Hematopoietic multipotent progenitor cell (in vitro differentiated cells): Measurements from ENCODE around the gene ZC2HC1B. TPM values are rescaled to one million over a fixed set of nuclear protein-coding genes. Genes with fewer than 3 reads are reported as not detected.
"Not testable (repeated sequence)": the region's sequence is repeated elsewhere in the genome, so short reads cannot be mapped to it uniquely, and the experiment has no call there.

Experiments used
- DNase-seq, 3 donors: peaks; one replicate each; pipeline ENCODE4 v3.0.0-alpha.2; 2011 to 2015; ENCODE audit warnings: low read depth in 2 of 3, low spot score in 2 of 3
- total RNA-seq: library from RNA; depleted of rRNA; stranded (reverse); fragments of >200 nt; gene quantifications from one replicate; pipeline ENCODE4 v1.2.3, GENCODE V29; 2012

Gene ZC2HC1B
- total RNA-seq, 1 donor, result not detected

DNA sequence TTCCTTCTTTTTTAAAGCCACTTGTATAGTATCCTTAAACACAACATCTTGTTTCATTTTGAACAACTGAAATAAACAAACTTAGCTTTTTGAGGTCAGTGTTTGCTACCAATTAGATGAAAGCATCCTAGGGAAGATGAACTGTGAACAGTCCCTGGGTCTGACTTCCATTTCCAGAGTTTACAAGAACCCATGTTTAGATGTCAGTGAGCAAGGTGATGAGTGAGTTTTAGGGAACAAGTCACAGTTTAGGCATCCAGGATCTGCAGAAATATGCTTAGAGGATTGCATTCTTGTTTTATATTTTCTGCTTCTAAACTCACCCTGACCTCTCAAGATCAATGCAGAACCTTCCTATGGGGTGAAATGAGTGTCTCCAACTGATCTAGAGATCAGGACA lies 3.0 kb downstream of the ZC2HC1B start:
- DNase-seq, result no peak

DNA sequence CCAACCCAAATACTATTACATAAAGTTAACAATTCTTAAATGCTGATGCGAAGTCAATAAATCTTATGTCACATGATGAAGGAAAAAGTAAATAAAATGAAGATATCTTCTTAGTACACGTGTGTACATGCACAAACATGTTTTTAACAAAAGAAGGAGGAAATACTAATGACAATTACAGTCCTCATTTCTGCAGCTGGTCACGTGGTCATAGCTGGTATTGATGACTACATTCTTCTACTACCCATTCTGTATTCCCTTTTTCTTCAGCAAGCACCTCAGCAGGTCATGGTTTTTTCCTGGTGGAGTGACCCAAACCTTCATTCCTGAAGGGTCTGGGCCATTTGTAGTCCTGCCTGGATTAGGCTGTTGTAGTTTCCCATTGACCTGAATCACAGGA lies 4.5 kb downstream of the ZC2HC1B start:
- not testable (repeated sequence) for DNase-seq

DNA sequence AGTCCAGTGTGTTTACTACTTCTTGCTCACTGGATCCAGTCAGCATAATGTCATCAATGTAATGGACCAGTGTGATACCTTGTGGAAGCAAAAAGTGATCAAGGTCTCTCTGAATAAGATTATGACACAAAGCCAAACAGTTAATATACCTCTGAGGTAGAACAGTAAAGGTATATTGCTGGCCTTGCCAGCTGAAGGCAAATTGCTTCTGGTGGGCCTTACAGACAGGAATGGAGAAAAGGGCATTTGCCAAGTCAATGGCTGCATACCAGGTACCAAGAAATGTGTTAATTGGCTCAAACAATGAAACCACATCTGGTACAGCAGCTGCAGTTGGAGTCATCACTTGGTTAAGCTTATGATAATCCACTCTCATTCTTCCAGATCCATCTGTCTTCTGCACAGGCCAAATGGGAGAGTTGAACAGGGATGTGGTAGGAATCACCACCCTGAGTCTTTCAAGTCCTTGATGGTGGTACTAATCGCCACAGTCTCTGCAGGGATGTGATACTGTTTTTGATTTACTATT lies 7.0 kb downstream of the ZC2HC1B start:
- not testable (repeated sequence) for DNase-seq

DNA sequence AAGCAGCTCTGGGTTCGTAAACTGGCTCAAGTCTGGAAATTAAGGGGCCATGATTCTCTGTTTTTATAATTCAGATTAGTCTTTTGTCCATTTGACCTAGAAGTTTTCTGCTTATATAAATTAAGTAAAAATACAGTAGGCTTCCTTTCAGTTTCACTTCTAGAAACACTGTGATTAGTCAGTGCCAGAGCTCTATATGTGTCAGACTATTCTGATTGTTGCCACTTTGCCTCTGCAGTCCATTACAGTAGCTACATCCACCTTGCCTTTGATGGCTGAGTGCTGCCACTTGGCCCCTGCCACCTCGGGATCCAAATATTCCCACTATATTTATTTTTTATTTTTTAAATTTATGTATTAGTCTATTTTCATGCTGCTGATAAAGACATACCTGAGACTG lies 7.9 kb downstream of the ZC2HC1B start:
- DNase-seq, result peak in 1 of 3 donors; percentile 19

DNA sequence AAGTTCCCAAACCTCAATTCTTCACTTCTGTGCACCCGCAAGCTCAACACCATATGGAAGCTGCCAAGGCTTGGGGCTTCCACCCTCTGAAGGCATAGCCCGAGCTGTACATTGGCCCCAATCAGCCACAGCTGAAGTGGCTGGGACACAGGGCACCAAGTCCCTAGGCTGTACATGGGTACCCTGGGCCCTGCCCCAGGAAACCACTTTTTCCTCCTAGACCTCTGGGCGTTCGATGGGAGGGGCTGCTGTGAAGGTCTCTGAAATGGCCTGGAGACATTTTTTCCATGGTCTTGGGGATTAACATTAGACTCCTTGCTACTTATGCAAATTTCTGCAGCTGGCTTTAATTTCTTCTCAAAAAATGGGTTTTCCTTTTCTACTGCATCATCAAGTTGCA lies 9.3 kb downstream of the ZC2HC1B start:
- DNase-seq, result not testable (repeated sequence)

DNA sequence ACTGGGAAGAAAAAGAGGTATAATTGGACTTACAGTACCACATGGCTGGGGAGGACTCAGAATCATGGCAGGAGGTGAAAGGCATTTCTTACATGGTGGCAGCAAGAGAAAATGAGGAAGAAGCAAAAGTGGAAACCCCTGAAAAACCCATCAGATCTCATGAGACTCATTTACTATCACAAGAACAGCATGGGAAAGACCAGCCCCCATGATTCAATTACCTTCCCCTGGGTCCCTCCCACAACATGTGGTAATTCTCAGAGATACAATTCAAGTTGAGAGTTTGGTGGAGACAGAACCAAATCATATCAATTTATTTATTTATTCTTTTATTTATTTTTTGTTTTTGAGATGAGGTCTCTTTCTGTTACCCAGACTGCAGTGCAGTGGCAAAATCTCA lies 10.2 kb downstream of the ZC2HC1B start:
- DNase-seq, result not testable (repeated sequence)

DNA sequence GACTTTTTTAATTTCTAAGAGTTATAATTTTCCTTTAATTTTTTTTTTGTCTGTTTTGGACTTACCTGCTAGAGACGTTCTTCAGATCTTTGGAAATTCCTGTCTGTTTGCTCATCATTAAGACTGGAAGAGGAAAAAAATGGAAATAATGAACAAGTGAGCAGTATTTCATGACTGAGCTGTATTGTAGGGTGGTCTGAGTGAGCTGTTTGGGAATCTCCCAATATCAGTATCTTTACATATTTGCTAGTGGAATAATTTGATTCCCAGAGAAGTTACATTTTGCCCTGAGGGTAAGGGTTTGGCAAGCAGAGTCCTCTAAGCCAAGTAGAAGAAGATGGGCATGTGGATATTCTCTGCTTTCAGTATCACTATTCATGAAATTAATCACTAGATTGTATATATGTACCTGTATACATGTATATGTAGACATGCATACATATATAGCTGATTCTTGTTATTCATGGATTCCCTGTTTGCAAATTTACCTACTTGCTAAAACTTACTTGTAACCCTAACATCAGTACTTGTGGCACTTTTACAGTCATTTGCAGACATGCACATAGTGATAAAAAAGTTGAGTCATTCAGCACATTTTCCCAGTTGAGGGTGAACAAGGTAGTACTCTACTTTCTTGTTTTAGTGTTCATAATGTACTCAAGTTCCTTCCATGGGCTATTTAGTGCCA lies 13.5 kb downstream of the ZC2HC1B start:
- no peak for DNase-seq

DNA sequence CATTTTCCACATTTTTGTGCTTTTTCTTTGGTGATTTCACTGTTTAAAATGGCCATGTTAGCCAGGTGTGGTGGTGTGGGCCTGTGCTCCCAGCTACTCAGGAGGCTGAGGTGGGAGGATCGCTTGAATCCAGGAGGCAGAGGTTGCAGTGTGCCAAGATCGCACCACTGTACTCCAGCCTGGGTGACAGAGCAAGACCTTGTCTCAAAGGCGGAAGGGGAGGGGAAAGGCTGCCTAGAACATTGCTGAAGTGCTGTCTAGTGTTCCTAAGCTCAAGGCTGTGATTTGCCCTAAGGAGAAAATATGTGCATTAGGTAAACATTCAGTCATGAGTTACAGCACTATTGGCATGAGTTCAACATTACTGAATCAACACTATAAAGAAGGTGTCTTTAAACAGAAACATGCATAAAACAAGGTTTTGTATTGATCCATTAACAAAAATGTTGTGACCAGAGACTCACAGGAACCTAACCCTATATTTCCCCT lies 14.0 kb downstream of the ZC2HC1B start:
- no peak for DNase-seq

DNA sequence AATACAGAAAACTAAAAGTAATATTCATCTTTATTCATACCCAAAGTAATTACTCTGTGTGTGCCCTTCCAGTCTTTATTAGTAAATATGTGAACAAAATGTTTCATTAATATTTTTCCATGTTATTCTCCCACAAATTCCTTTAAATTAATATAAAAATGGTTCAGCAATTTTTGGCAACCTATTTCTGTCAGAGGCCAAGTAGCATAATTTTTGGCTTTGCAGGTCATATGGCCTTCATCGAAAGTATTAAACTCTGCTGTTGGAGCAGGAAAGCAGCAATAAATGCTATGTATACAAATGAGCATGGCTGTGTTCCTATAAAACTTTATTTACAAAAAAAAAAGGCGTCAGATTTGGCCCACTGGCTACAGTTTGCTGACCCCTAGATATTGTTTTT lies 16.1 kb downstream of the ZC2HC1B start:
- no peak for DNase-seq

DNA sequence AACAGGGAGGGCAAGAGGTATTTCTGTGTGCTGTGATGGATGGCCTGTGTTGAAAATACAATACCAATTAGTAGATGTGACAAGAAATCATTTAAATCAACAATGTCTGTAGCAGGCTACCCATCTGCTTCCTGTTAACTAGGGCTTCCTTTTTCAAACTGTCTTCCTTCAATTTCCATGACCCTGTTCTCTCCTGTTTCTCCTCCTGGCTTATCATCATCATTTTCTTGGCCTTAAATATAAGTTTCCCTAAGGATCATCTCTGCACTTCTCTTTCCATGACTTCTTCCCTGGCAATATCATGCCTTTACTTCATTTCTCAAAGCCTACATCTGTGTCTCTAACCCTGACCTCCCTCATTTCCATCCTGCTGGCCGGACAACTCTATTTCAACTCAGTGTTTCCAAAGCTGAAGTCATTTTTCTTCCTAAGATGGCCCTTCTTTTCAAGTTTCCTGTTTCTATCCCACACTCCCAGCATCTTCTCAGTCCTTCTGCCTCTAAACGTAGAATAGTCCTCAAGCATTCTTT lies 18.2 kb downstream of the ZC2HC1B start:
- peak in 1 of 3 donors; percentile 39 for DNase-seq

DNA sequence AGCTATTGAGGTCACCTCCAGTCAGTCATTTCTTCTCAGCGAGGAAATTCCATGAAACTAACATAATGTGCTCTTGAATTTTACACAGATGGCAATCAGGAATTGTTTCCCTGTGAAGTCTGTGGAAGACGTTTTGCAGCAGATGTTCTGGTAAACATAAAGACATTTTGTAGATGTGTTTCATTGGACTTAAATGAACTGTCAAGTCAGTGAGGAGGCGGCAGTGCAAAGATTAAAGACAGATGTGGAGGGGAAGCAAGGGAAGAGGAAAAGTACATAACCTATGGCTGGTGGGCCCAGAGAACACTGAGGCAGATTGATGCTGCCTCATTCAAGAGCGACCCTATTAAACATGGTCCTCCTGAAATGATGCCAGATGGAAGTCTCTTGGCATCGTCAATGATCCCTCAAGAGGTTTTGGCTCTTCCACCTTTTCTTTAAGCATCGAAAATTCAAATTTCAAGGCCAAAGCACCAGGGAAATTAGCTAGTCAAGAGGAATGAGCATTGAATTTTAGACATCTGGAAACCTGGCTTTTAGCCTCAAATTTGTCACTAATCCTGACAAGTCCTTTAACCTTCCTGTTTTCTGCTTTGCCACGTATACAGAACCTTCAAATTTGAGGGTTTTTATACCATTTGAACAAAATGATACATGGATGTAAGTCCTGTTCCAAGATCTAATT lies 20.1 kb downstream of the ZC2HC1B start:
- no peak for DNase-seq

DNA sequence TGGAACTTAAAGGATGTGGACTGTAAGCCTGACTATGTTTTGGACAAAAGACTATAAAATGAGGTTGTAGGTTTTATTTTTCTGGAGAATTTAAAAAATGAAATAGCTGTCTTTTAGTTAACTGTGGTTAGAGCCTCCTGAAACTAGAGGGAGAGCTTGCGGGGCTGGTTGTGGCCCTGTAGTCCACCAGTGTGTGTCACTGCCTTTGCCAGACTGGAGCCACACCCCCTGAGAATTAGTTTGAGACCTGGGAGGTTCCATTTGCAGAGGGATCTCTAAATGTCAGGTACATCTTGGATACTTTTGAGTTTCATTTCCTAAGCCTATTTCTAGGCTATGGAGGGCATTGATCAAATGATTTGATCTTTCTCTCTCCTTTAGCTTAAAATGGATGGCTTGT lies 20.8 kb downstream of the ZC2HC1B start:
- no peak for DNase-seq

DNA sequence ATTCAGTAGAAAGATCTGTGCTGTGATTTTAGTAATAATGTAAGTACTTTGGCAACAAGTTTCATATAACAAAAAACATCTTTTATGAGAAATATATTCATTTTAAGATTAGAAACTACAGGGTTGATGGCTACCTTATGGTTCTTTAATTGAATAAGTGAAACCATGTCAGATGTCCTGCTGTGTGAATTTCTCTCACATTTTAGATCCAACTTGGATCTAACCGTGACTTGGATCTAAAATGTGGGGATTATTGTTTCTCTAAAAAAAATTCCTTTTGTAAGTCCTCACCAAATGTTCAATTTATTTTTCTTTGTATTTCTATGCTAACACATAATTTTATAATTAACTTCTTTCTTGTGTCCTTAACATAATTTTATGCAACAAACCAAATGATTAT lies 30.4 kb downstream of the ZC2HC1B start:
- no peak for DNase-seq

DNA sequence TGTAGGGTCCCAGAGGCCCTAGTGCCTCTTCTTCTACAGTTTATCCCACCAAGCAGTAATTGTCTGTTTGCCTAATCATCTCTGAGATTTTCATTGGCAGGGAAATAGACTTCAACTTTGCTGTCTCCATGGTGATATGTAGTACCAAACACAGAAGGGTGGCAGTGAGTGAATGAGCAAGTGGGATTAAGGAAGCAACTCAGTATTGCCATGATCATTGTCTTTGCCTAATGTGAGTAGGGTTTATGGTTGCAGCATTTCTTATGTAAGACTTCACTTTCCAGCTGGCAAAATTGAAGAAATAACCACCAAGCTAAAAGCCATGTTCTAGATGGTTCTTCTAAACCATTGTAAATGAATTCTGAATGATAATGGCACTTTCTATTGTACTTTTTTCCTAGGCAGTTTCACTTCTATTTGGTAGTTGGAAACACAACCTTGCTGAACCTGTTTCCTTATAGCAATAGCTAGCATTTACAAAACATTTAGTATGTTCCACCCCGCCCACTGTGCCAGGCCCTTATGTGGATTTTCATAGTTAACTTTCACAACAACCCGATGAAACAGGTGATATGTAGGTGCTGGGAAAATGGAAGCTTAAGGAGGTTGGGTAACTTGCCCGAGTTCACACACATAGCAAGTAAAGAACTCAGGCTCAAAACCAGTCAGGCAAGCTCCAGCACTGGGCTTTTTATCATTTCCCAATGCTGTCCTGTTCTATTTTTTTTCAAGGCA lies 32.0 kb downstream of the ZC2HC1B start:
- peak in 1 of 3 donors; percentile 25 for DNase-seq

DNA sequence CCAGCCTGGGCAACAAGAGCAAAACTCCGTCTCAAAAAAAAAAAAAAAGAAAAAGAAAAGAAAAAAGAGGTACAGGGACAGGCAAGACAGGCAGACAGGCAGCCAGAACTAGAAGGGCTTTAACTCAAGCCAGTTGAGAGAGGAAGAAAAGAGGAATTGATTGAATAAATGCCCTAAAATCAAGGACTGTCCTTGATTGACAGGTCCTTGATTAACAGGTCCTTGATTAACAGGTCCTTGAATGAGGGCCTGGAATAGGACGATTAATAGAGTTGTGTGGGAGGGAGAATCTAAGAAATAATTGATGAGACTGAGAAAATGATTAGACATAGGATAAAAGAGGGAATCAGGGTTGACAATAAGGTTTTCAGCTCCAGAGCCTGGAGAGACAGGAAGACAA lies 36.1 kb downstream of the ZC2HC1B start:
- DNase-seq, result no peak

DNA sequence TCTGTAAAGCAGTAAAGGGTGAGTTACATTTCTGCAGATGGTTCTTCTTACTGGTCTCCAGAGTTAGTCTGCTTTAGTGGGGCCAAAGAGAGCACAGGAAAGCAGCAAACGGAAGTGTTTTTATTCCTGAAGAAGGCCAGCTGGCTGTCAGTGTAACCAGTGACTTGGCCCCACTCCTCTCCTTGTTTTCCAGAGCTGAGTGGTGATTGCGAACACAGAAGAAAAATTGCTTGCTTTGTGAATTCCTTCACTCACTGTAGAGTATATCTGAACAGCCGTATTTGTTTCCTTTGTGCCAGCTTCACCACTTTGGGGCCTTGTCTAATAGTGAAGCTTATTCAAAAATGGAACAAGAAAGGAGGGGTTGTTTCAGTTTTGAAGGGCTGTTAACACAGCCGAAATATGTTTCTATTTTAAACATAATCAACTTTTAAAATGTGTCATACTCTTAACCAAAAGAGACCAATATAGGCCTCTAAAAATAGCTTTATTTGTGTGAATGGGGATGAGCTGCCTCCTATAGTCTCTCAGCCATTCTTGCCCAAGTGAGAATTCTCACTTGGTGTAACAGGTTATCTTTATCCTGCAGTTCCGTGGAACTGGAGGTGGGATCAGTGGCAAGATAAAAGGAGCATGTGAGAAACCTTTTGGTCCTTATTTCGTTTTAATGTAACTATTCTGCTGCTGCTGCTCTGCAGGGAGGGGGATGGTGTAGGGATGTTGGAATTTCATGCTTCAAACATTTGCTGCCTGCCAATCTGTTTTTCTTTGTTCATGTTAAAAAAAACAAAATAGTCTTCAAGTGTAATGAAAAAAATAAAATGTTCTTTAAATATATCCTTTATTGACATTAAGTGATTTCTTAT lies 37.8 kb downstream of the ZC2HC1B start:
- DNase-seq, result peak in 1 of 3 donors; percentile 21

DNA sequence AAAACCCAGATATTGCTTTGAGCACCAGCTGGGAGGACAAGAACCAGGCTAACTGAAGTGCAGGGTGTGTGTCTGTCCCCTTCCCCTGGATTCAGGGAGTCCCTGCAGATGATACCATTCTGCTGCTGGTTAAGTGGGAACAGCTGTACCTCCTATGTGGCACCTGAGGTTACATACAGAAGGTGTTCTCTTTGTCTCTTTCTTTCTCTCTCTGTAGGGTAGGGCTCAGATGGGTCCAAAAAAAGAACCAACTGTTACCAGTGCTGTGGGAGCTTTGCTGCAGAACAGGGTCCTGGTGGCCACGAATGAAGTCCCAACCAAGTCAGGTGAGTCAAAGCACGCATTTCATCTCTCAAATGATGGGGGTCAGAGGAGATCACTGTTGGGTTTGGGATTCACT lies 38.6 kb downstream of the ZC2HC1B start:
- DNase-seq, result no peak

DNA sequence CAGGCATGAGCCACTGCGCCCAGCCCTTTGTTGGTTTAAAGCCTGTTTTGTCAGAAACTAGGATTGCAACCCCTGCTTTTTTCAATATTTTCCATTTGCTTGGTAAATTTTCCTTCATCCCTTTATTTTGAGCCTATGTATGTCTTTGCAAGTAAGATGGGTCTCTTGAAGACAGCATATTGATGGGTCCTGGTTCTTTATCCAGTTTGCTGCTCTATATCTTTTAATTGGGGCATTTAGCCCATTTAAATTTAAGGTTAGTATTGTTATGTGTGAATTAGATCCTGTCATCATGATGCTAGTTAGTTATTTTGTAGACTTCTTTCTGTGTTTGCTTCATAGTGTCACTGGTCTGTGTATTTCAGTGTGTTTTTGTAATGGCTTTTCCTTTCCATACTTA lies 46.8 kb downstream of the ZC2HC1B start:
- no peak for DNase-seq

DNA sequence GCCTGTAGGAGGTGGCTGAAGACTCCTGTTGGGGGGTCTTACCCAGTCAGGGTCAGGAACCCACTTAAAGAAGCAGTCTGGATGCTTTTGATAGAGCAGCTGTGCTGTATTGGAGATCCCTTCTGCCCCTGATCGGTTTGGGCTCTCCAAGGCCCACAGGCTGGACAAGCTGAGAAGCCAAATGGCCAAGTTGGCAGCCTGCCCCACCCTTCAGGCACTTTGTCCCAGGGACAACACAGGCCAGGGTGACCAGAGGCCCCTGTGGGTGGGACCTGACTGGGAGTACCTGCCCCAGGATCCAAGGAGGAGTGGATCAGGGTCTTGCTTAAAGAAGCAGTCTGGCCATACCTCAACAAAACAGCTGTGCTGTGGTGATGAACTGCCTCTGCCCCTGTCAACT lies 48.4 kb downstream of the ZC2HC1B start:
- DNase-seq, result no peak

DNA sequence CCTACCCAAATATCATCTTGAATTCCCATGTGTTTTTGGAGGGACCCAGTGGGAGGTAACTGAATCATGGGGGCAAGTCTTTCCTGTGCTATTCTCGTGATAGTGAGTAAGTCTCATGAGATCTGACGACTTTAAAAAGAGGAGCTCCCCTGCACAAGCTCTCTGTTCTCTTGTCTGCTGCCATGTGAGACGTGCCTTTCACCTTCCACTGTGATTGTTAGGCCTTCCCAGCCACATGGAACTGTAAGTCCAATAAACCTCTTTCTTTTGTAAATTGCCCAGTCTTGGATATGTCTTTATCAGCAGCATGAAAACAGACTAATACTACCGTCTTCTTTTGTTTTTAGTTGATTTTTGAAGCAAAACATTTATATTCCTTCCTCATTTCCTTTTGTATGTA lies 52.8 kb downstream of the ZC2HC1B start:
- DNase-seq, result not testable (repeated sequence)
